ENCODE data around the gene SDHA.
"Not testable (repeated sequence)": the region's sequence is repeated elsewhere in the genome, so short reads cannot be mapped to it uniquely, and the experiment has no call there.

SDHA gene

DNA sequence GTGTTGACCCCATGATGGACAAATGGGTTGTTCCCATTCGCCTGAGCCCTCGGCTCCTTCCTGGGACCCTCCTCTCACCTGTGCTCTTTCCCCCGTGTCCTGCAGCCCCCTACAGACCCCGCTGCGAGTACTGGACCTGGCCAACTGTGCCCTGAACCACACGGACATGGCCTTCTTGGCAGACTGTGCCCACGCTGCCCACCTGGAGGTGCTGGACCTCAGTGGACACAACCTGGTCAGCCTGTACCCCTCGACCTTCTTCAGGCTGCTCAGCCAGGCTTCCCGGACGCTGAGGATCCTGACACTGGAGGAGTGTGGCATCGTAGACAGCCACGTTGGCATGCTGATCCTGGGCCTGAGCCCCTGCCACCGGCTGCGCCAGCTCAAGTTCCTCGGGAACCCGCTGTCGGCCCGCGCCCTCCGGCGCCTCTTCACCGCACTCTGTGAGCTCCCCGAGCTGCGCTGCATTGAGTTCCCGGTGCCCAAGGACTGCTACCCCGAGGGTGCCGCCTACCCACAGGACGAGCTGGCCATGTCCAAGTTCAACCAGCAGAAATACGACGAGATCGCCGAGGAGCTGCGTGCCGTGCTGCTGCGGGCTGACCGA is 23.4 kb upstream of the SDHA start:
- Histone ChIP-seq H3K9ac (ENCODE audit: low read depth, low read length) (no peak overlapping the region), H3K27me3 (ENCODE audit: control insufficient read depth, insufficient read depth, low read length) (no peaks in the 10 kb centered on the region), H3K36me3 (ENCODE audit: control insufficient read depth, insufficient read depth, low read length) (peaks cover 2% of the 10 kb centered on the region), H3K4me3 (ENCODE audit: low read depth, low read length) (no peak overlapping the region), H3K9me3 (ENCODE audit: control insufficient read depth, insufficient read depth, low read length) (no peaks in the 10 kb centered on the region), H3K4me1 (ENCODE audit: control insufficient read depth, insufficient read depth, low read length) (no peaks in the 10 kb centered on the region)

DNA sequence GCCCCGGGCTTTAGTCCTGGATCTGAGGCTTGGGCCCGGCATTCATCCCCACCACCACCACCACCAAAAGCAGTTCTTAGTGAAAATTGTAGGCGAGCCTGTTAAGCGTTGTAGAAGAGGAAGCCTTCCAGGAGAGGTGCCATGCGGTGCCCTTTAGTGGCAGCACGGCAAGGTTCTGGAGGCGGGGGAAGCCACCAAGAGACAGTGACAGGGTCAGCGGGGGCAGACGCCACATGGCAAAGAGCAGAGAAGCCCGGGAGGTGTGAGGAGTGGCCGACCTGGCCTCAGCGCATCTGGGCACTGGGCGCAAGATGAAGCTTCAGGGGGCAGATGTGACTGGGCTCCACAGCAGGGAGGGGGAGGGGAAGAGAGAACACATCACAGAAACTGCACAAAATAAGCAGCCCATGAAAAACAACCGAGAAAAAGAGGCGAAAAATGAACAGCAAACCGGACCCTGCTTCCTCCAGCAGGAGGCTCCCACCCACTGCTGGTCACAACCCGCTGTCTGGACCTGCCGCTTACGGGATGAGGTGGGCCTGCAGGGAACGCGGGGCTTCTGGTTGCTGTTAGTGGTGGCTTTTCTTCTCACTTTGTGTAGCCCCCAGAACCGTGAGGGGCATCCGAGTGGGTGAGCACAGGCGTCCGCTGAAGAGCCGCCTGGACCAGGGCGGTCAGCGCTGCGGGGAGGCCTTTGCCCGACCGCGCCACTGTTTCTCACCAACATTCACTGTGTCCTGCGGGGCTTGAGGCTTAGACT is 22.5 kb upstream of the SDHA start:
- Histone ChIP-seq H3K4me1 (ENCODE audit: control insufficient read depth, insufficient read depth, low read length) (no peaks in the 10 kb centered on the region), H3K4me3 (ENCODE audit: low read depth, low read length) (no peak overlapping the region), H3K36me3 (ENCODE audit: control insufficient read depth, insufficient read depth, low read length) (peaks cover 2% of the 10 kb centered on the region), H3K27me3 (ENCODE audit: control insufficient read depth, insufficient read depth, low read length) (no peaks in the 10 kb centered on the region), H3K9ac (ENCODE audit: low read depth, low read length) (no peak overlapping the region), H3K9me3 (ENCODE audit: control insufficient read depth, insufficient read depth, low read length) (no peaks in the 10 kb centered on the region)

DNA sequence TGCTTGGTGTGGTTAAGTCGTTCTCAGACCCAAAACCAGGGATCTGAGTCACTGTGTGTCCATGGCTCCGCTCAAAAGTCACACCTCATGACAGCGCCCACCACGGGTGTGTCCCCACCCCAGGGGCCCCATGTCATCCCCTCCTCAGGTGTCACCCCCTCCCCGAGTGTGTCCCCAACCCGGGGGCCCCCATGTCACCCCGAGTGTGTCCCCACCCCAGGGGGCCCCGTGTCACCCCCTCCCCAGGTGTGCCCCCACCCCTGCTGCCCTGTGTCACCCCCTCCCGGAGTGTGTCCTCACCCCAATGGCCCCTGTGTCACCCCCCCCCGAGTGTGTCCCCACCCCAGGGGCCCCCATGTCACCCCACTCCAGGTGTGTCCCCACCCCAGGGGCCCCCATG is 21.8 kb upstream of the SDHA start:
- Histone ChIP-seq H3K4me1 (ENCODE audit: control insufficient read depth, insufficient read depth, low read length) (no peaks in the 10 kb centered on the region), H3K9me3 (ENCODE audit: control insufficient read depth, insufficient read depth, low read length) (no peaks in the 10 kb centered on the region)

DNA sequence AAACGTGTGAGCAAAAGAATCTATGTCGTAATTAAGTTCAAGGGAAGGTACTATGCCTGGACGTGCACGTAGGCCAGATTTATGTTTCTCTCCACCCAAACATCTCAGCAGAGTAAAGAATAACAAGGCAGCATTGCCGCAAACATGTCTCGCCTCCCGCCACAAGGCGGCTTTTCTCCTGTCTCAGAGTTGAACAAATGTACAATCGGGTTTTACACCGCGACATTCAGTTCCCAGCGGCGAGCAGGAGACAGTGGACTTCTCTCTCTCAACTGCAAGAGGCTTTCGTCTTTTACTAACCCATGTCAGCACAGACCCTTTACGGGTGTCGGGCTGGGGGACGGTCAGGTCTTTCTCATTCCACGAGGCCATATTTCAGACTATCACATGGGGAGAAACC is 21.1 kb upstream of the SDHA start:
- H3K36me3 ChIP-seq (ENCODE audit: control insufficient read depth, insufficient read depth, low read length); H3K4me3 ChIP-seq (ENCODE audit: low read depth, low read length); H3K9me3 ChIP-seq (ENCODE audit: control insufficient read depth, insufficient read depth, low read length); H3K9ac ChIP-seq (ENCODE audit: low read depth, low read length); H3K4me1 ChIP-seq (ENCODE audit: control insufficient read depth, insufficient read depth, low read length); H3K27me3 ChIP-seq (ENCODE audit: control insufficient read depth, insufficient read depth, low read length): not testable (repeated sequence)

More for the DNA sequence above, 21.8 kb upstream of the SDHA start:
- Histone ChIP-seq H3K4me3 (ENCODE audit: low read depth, low read length) (no peak overlapping the region), H3K36me3 (ENCODE audit: control insufficient read depth, insufficient read depth, low read length) (peaks cover 2% of the 10 kb centered on the region), H3K27me3 (ENCODE audit: control insufficient read depth, insufficient read depth, low read length) (no peaks in the 10 kb centered on the region), H3K9ac (ENCODE audit: low read depth, low read length) (no peak overlapping the region)

DNA sequence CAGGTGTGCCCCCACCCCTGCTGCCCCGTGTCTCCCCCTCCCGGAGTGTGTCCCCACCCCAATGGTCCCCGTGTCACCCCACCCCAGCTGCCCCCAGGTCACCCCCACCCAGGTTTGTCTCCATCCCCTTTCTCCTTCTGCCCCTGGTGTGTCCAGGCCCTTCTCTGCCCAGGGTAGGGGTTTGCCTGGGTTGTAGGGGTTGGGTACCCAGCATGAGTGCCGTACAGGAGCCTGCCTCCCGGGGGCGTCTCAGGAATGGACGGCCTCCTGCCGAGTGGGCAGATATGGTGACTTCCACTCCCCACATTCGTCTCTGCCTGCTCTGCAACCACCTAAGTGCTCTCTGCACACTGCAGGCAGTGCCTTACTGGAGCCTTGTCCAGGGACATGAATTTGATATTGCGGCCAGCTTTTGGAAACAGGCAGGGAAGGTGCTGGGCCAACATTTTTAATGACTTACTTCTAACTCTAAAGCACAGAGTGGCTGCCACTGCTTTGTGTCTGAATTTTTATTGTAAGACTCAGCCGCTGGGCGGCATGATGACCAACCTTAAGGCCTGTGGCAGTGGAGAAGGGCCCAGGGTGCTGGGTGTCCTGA is 20.1 kb upstream of the SDHA start:
- H3K4me1 ChIP-seq (ENCODE audit: control insufficient read depth, insufficient read depth, low read length), result no peaks in the 10 kb centered on the region
- no peak overlapping the region for H3K4me3 ChIP-seq (ENCODE audit: low read depth, low read length)
- no peaks in the 10 kb centered on the region for H3K9me3 ChIP-seq (ENCODE audit: control insufficient read depth, insufficient read depth, low read length)
- no peaks in the 10 kb centered on the region for H3K27me3 ChIP-seq (ENCODE audit: control insufficient read depth, insufficient read depth, low read length)
- peaks cover 2% of the 10 kb centered on the region for H3K36me3 ChIP-seq (ENCODE audit: control insufficient read depth, insufficient read depth, low read length)
- no peak overlapping the region for H3K9ac ChIP-seq (ENCODE audit: low read depth, low read length)

DNA sequence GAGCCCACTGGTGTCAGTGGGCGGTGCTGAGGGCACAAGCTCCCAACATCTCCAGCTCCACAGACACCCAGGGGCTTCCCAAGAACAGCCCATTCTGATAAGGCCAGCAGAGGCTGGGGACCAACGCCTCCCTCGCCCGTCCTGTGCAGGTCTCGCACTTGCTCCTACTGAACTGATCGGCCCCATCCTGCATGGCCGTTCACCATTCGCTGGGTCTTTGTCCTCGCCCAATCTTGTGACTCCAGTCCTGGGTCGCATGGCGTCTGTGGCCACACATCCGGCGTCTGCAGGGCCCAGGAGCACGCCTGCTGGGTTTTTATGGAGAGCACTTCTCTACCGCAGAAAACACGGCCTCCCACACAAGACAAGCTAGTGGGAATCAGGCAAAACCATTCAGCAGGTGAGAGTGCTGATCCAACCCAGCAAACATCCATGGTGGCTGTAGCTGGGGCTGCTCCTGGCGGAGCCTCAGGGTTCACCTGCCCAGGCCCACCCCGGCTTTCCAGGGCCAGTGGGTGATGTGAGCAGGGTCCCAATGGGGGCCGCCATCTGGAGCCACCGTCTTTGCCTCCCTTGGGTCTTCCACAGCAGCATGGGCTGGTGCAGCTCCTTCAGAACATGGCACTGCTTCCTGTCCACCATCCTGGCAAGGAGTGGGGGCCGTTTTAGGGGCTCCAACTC is 19.5 kb upstream of the SDHA start:
- no peaks in the 10 kb centered on the region for H3K4me1 ChIP-seq (ENCODE audit: control insufficient read depth, insufficient read depth, low read length)
- H3K9ac ChIP-seq (ENCODE audit: low read depth, low read length), result no peak overlapping the region
- H3K27me3 ChIP-seq (ENCODE audit: control insufficient read depth, insufficient read depth, low read length), result no peaks in the 10 kb centered on the region
- no peaks in the 10 kb centered on the region for H3K9me3 ChIP-seq (ENCODE audit: control insufficient read depth, insufficient read depth, low read length)
- H3K4me3 ChIP-seq (ENCODE audit: low read depth, low read length), result no peak overlapping the region
- peaks cover 7% of the 10 kb centered on the region for H3K36me3 ChIP-seq (ENCODE audit: control insufficient read depth, insufficient read depth, low read length)

DNA sequence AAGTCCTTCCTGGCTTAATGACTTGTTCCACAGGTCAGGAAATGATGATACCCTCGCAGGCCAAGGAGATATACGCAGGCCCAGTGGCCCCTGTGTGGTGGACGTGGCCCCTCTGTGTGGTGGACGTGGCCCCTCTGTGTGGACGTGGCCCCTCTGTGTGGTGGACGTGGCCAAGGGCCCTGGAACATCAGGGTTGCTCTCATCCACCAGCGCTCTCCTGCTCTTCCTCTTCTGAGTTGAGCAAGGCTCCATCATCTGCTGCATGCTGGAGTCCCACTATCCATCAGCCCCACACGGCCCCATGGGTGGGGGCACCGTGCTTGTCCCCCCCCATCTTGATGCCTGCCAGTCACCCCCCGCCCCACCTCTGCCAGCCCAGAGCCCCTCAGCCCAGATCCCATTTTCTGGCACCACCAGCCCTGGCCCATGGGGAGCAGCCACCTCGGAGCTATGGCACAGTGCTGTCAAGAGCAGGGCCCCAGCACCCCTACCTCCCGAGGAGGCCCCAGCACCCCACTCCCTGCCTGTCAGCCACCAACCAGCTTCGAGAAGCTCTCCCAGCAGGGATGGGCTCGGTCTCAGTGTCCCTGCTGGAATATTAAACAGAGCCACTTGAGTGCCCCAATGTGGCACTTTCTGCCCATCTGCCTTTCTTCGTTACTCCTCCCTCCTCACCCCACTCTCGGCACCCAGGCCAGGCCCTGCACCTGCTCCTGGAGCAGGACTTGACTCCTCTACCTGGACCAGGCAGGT is 18.7 kb upstream of the SDHA start:
- Histone ChIP-seq H3K36me3 (ENCODE audit: control insufficient read depth, insufficient read depth, low read length) (peaks cover 14% of the 10 kb centered on the region), H3K9me3 (ENCODE audit: control insufficient read depth, insufficient read depth, low read length) (no peaks in the 10 kb centered on the region), H3K4me3 (ENCODE audit: low read depth, low read length) (no peak overlapping the region), H3K4me1 (ENCODE audit: control insufficient read depth, insufficient read depth, low read length) (no peaks in the 10 kb centered on the region), H3K27me3 (ENCODE audit: control insufficient read depth, insufficient read depth, low read length) (no peaks in the 10 kb centered on the region), H3K9ac (ENCODE audit: low read depth, low read length) (no peak overlapping the region)

DNA sequence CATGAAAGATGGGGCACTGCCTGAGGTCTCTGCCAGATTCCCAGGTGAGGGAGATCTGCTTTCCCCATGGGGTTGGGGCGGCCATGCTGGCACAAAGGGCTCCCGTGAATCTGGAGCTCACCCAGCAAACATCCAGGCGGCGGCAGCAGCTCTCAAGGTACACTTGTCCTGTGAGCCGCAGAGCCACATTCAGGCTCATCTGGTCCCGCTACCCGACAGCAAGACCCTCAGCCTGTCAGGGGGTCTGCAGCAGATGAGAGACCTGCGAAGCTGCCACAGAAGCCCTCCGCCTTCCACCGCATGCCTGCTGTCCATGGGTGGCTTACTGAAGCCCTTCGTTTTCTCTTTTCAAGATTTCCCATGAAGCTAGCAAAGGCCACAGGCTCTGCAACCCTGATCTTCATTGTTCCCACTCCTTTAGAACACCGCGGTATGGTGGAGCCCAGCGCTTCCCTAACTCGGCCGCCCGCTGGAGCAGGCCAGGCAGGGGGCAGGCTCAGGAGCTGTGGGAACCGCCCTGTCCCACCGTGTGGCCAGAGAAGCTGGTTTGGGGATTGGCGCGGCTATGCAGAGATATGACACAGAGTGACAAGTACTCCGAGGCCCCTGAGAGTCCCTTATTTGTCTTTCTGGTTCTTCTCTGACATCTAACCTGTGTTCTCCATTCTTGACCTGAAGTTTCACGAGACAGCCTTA is 18.0 kb upstream of the SDHA start:
- no peak overlapping the region for H3K9ac ChIP-seq (ENCODE audit: low read depth, low read length)
- H3K9me3 ChIP-seq (ENCODE audit: control insufficient read depth, insufficient read depth, low read length), result no peaks in the 10 kb centered on the region
- peaks cover 16% of the 10 kb centered on the region for H3K36me3 ChIP-seq (ENCODE audit: control insufficient read depth, insufficient read depth, low read length)
- no peak overlapping the region for H3K4me3 ChIP-seq (ENCODE audit: low read depth, low read length)
- H3K4me1 ChIP-seq (ENCODE audit: control insufficient read depth, insufficient read depth, low read length), result no peaks in the 10 kb centered on the region
- no peaks in the 10 kb centered on the region for H3K27me3 ChIP-seq (ENCODE audit: control insufficient read depth, insufficient read depth, low read length)

DNA sequence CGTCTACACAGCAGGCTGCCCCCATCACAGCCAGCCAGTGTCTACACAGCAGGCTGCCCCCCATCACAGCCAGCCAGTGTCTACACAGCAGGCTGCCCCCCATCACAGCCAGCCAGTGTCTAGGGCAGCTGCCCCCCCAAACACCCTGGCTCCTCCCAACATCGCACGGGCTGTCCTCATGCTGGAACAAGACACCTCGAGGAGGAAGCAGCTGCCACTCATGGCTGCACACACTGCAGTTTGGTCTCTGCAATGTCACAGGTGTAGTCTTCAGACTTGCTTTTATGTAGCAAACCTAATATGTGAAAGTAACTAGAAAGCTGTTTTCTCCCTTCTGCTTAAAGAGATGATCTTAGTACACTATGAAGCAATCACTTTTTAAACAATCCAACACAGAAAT is 17.1 kb upstream of the SDHA start:
- no peak overlapping the region for H3K9ac ChIP-seq (ENCODE audit: low read depth, low read length)
- H3K4me3 ChIP-seq (ENCODE audit: low read depth, low read length), result no peak overlapping the region
- H3K27me3 ChIP-seq (ENCODE audit: control insufficient read depth, insufficient read depth, low read length), result no peaks in the 10 kb centered on the region
- no peaks in the 10 kb centered on the region for H3K9me3 ChIP-seq (ENCODE audit: control insufficient read depth, insufficient read depth, low read length)
- no peaks in the 10 kb centered on the region for H3K4me1 ChIP-seq (ENCODE audit: control insufficient read depth, insufficient read depth, low read length)
- H3K36me3 ChIP-seq (ENCODE audit: control insufficient read depth, insufficient read depth, low read length), result peaks cover 16% of the 10 kb centered on the region

DNA sequence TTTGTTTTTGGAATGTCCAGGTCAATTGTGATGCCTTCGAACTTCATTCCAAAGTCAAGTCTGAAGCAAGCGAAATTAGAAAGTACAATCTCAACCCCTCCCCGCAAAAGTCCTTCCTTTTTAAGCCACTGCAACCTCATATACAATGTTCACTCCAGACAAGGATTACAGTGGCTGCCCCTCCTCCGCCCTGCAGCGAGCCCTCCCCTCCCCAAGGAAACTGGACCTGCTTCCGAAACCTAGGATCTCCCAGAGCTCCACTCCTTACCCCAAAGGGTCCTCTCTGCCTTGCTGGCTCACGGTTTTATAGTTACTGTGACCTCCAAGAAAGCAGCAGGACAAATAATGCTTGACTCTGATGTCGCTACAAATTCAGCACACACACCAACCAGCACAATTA is 16.4 kb upstream of the SDHA start:
- H3K36me3 ChIP-seq (ENCODE audit: control insufficient read depth, insufficient read depth, low read length), result peaks cover 16% of the 10 kb centered on the region
- no peak overlapping the region for H3K4me3 ChIP-seq (ENCODE audit: low read depth, low read length)
- no peak overlapping the region for H3K9ac ChIP-seq (ENCODE audit: low read depth, low read length)
- H3K9me3 ChIP-seq (ENCODE audit: control insufficient read depth, insufficient read depth, low read length), result no peaks in the 10 kb centered on the region
- H3K4me1 ChIP-seq (ENCODE audit: control insufficient read depth, insufficient read depth, low read length), result no peaks in the 10 kb centered on the region
- no peaks in the 10 kb centered on the region for H3K27me3 ChIP-seq (ENCODE audit: control insufficient read depth, insufficient read depth, low read length)
